ENCODE results near the gene DCAF5.

- TF ChIP-seq CTCF (conservative IDR thresholded peaks at IDR 0.05): no peak
- TF ChIP-seq EZH2 (IDR thresholded peaks at IDR 0.05; ENCODE audit: low read depth): no peak
Observed at GRCh38 chr14:69079188-69079742, 73.7 kb downstream of the DCAF5 start.
